Stimulated activated CD4-positive, alpha-beta T cell treated with anti-CD3 and anti-CD28 coated beads, Interleukin-2, amount 100 ng/mL, for 4 hours (primary cell): ENCODE results near the gene TFDP2.
"Not testable (repeated sequence)": the region's sequence is repeated elsewhere in the genome, so short reads cannot be mapped to it uniquely, and the experiment has no call there.

Experiments used
- DNase-seq: peaks from one replicate; pipeline ENCODE4 v3.0.0-alpha.2; 2020; ENCODE audit warnings: low read depth

TFDP2 gene

GRCh38 chr3:142127941-142128658 is 21.2 kb downstream of the TFDP2 start:
- DNase-seq: no peak

GRCh38 chr3:142124243-142124642 is 25.1 kb downstream of the TFDP2 start:
- DNase-seq: no peak

DNA sequence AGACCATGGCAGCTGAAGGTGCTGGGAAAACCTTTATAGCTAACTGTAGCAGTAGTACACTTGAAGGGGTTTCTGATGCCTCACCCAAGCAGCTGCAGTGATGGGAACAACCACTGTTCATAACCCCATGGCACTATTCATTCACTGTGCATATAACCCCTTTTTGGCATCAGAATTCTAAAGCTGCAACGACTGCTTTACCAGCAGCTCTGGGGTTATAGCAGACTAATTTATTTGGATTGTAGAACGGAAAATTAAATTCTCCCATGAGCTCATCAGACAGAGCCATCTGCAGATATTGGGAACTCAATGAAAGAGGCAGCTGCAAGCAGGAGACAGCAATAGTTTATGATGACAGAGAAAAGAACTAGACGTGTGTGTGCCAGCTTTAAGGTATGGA is 28.6 kb downstream of the TFDP2 start:
- no peak for DNase-seq

- no peak for DNase-seq
Measured at GRCh38 chr3:142118911-142119310, 30.4 kb downstream of the TFDP2 start.

DNA sequence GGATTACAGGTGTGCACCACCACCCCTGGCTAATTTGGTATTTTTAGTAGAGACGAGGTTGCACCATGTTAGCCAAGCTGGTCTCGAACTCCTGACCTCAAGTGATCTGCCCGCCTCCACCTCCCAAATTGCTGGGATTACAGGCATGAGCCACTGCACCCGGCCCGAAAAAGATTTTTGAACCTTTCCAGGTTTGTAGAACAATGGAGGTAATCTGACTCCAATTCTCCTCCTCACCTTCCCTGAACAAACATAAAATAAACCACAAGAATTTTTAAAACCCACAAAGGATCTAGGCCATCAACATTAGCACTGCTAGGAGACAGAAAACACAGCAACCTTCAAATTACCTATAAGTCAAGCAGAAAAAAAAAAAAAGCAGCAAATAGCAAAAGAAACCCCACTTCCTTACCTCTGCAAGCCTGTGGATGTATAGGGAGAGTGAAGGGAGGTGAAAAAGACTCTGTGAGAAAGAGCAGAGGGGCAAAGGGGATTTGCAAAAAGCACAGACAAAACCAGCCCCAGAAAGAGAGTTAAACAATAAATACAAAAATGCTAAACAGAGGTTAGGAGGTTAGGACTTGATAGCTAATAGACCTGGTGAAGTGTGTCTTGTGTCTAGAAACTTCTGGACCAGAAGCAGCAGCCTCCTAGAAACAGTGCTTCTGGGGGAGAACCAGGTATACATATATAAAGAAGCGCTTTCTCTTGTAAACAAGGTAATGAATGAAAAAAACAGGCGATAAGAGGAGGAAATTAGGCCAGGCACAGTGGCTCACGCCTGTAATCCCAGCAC is 32.1 kb downstream of the TFDP2 start:
- no peak for DNase-seq

DNA sequence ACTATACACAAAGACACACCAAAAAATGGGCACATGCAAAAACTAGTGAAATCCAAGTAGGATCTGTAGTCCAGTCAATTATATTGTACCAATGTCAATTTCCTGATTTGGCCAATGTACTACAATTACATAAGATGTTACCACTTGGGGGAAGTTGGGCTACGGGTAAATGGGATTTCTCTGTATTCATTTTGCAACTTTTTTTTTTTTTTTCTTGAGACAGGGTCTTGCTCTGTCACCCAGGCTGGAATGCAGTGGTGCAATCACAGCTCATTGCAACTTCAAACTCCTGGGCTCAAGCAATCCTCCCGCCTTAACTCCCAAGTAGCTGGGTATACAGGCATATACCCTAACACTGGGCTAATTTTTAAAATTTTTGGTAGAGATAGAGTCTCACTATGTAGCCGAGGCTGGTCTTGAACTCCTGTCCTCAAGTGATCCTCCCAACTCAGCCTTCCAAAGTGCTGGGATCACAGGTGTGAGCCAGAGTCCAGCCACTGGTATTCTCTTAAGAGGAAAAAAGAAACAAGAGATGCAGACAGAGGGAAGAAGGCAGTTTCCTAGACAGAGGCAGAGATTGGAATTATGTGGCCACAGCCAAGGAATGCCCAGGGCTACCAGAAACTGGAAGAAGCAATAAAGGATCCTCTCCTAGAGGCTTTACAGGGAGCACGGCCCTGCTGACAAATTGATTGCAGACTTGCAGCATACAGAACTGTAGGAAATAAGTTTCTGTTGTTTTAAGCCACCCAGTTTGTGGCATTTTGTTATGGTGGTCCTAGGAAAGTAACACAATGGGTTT is 33.3 kb downstream of the TFDP2 start:
- no peak for DNase-seq

DNA sequence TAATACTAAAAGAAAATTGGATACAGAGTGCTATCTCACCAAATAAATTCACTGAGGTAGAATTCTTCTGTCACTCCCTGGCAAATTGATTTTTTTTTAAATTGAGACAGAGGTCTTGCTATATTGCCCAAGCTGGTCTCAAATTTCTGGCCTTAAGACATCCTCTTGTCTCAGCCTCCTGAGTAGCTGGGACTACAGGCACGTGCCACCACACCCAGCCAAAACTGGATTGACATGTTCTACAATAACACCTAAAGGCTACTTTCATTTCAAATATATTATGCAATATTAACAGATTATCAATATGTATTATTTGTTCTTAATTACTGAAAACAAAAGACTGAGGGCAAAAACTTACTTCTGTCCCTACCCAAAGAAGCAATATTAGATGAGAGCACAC is 36.7 kb downstream of the TFDP2 start:
- no peak for DNase-seq

GRCh38 chr3:142106548-142106947 is 42.8 kb downstream of the TFDP2 start:
- DNase-seq: no peak

DNA sequence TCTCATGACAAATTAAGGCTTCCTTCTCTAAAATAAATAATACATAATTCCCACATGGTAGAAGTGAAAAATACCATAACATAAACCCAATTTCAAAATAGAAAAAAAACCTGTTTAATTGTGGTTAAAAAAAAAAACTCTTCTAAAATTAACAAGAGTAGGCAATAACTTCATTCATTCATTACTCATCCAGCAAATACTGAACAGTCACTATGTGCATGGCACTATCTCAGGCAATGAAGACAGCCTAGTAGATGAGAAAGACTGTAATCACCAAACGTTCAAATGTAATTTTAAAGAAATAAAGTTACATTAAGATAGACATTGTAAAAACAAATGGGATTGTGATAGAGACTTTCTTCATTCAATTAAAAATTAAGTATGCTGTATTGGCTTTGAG is 43.4 kb downstream of the TFDP2 start:
- no peak for DNase-seq

DNA sequence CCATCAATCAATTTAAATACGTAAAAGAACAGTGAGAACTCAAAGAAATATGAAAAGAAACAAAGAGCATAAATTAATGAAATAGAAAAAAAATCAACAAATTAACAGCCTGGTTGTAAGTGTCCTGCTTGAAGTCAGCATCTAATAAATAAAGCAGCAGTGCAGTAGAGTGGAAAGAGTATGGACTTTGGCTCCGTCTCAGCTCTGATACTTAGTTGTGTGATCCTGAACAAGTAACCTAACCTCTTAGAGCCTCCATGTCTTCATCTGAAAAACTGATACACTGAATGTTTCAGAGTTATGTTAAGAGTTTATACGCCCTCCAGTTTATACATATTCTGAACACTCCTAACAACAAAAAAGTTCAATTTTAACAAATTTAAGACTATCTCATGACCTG is 44.6 kb downstream of the TFDP2 start:
- no peak for DNase-seq

GRCh38 chr3:142098964-142099363 is 50.4 kb downstream of the TFDP2 start:
- DNase-seq: no peak

DNA sequence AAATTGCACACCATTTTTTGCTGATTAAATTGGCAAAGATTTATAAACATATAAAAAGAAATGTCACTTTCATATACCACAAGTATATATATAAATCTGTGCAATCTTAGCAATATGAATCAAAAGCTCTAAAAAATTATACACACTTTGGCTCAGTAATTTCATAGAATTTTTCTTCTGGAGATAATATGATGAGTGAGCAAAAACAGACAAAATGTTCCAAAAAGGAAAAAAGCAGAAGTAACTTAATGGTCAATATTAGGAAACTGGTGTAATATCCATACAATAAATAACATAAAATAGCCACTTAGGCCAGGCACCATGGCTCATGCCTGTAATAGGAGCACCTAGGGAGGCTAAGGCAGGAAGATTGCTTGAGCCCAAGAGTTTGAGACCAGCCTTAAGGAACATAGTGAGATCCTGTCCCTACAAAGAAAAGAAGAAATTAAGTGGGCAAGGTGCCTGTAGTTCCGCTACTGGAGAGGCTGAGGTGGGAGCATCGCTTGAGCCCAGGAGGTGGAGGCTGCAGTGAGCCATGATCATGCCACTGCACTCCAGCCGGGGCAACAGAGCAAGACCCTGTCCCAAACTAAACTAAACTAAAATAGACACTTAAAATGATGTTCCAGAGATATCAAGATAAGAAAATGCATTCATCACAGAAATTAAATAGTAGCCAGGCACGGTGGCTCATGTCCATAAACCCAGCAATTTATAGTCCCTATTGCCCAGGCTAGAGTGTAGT is 52.1 kb downstream of the TFDP2 start:
- DNase-seq: no peak

DNA sequence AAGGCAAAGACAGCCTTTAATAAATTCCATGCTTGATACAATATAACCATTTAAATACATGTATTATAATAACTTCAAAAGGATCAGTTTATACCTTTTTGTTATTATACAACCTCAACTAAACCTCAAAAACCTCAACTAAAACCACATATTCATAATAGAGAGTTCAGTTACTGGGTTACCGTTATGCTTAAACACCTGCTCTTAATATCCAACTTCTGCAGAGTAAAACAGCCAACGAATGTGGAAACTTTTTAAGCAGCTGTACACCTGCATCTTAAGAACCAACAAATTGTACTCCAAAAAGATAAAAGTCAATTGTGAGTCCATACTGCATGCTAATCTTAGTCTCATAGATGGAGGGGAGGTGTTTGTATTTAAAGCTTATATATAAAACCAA is 53.5 kb downstream of the TFDP2 start:
- no peak for DNase-seq

DNA sequence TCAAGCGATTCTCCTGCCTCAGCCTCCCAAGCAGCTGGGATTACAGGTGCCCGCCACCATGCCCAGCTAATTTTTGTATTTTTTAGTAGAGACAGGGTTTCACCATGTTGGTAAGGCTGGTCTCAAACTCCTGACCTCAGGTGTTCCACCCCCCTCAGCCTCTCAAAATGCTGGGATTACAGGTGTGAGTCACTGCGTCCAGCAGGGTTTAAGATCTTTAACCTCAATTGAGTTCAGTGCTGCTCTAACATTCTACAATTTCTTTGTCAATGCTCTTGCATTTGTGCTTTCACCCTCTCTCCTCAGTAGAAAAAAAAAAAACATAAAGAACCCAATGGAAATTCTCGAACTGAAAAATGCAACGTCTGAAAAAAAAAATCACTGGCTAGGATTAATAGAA is 60.4 kb downstream of the TFDP2 start:
- DNase-seq: not testable (repeated sequence)

DNA sequence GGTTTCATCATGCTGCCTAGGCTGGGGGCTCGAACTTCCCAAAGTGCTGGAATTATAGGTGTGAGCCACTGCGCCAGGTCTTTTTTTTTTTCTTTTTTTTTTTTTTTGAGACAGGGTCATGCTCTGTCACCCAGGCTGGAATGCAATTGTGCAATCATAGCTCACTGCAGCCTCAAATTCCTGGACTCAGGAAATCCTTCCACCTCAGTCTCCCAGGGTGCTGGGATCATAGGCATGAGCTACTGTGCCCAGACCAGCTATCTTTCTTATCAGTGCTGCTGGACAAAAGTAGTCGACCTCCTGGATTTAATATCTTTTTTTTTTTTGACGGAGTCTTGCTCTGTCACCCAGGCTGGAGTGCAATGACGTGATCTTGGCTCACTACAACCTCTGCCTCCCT is 60.8 kb downstream of the TFDP2 start:
- no peak for DNase-seq

DNA sequence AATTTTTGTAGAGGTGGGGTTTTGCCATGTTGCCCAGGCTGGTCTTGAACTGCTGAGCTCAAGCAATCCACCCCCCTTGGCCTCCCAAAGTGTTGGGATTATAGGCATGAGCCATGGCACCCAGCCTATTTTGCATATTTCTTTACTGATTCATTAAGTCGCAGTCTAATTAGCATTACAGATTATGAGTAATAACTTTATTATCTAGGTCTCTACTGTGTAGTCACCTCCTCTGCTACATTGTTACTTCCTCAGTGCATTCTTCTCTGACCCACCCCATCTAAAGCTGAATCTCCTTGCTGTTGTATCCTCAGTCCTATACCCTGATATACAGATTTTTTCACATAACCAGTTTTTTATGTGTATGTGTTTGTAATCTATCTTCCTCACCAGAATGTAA is 61.7 kb downstream of the TFDP2 start:
- DNase-seq: no peak

- DNase-seq: no peak
Measured at GRCh38 chr3:142086581-142087090, 62.7 kb downstream of the TFDP2 start.

DNA sequence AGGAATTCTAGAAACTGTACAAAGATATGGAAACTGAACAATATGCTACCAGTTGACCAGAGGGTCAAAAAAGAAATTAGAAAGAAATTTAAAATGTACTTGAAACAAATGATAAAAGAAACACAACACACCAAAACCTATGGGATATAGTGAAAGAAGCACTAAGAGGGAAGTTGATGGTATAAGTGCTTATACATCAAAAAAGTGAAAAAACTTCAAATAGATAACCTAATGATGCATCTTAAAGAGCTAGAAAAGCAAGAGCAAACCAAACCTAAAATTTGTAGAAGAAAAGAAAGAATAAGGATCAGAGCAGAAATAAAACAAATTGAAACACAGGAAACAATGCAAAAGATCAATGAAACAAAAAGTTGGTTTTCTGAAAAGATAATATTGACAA is 68.2 kb downstream of the TFDP2 start:
- no peak for DNase-seq

DNA sequence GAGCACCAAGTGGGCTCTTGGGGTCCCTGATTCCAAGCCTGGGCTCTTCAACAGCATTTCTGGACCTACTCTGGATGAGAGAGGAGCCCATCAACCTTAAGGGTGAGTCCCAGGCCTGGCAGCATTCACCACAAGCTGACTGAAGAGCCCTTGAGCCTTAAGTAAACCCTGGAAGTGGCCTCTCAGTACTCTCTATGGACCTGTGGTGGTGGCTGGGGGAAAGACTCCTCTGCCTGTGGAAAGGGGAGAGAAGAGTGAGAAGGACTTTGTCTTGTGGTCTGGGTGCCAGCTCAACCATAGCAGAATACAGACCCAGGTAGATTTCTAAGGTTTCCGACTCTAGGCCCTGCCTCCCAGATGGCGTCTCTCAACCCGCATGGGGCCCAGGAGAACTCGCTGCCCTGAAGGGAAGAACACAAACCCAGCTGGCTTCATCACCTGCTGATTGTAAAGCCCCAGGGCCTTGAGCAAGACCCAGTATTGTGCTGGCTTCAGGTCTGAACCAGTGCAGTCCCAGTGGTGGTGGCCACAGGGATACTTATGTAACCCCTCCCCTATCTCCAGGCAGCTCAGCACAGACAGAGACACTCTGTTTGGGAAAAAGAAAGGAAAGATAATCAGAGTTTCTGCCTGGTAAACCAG is 71.4 kb downstream of the TFDP2 start:
- no peak for DNase-seq

DNA sequence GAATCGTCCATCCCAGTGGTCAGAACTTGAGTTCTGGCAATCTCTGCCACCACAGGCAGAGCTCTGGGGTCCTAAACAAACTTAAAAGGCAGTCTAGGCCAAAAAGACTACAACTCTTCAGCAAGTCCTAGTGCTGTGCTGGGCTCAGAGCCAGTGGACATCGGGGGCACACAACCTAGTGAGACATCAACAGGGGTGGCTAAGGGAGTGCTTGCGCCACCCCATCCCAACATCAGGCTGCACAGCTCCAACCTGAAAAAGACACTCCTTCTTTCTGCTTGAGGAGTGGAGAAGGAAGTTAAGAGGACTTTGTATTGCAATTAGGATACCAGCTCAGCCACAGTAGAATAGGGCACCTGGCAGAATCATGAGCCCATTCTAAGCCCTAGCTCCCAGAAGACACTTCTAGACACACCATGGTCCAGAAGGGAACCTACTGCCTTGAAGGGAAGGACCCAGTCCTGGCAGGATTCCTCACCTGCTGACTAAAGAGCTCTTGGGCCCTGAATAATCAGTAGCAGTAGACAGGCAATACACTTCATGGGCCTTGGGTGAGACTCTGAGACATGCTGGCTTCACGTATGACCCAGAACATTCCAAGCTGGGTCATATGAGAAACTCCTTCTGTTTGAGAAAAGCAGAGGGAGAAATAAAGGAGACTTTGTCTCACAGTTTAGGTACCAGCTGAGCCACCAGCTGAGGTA is 72.0 kb downstream of the TFDP2 start:
- DNase-seq: no peak

DNA sequence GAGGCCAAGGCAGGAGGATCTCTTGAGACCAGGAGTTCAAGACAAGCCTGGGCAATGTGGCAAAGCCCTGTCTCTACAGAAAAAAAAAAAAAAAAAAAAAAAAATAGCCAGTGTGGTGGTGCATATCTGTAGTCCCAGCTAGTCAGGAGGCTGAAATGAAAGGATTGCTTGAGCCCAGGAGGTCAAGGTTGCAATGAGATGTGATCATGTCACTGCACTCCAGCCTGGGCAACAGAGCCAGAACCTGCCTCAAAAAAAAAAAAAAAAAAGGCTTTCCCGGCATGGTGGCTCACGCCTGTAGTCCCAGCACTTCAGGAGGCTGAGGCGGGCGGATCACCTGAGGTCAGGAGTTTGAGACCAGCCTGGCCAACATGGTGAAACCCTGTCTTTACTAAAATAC is 73.7 kb downstream of the TFDP2 start:
- not testable (repeated sequence) for DNase-seq
